H1 (cell line): Measurements from ENCODE around the gene MUC5AC.

Experiments
- CTCF ChIP-seq, 3 experiments: IDR thresholded peaks; 1 replicate in 2 of 3; 2 replicates in 1 of 3; pipeline versions ENCODE4 v1.5.1 to v1.6.1; 2011; ENCODE audit warnings: low read length in 3 of 3, mild to moderate bottlenecking in 3 of 3, inconsistent platforms in 2 of 3, low read depth in 1 of 3, moderate library complexity in 1 of 3; ENCODE audit not compliant: insufficient read depth in 1 of 3; ENCODE audit errors: control extremely low read depth in 1 of 3
- EP300 ChIP-seq, 2 experiments: IDR thresholded peaks; 1 replicate in 1 of 2; 2 replicates in 1 of 2; pipeline ENCODE4 v1.6.1; 2011 to 2012; ENCODE audit warnings: low read depth in 2 of 2, low read length in 2 of 2, mild to moderate bottlenecking in 2 of 2, borderline replicate concordance in 1 of 2, inconsistent platforms in 1 of 2, moderate library complexity in 1 of 2
- RAD21 ChIP-seq, 2 experiments: IDR thresholded peaks in 1 of 2; conservative IDR thresholded peaks in 1 of 2; 2 replicates each; pipeline ENCODE4 v1.6.1; 2011; ENCODE audit warnings: low read depth in 2 of 2, low read length in 2 of 2, improper control_type of control experiment in 1 of 2, inconsistent platforms in 1 of 2, mild to moderate bottlenecking in 1 of 2, moderate library complexity in 1 of 2

GRCh38 chr11:1201395-1202153 lies 43.8 kb downstream of the MUC5AC start:
- TF ChIP-seq RAD21 (IDR thresholded peaks at IDR 0.05 in 1 of 2, conservative IDR thresholded peaks at IDR 0.05 in 1 of 2; ENCODE audit: low read depth in 2 of 2, low read length in 2 of 2) (no peak), CTCF (IDR thresholded peaks at IDR 0.05; ENCODE audit: control extremely low read depth in 1 of 3, insufficient read depth in 1 of 3, low read depth in 1 of 3, low read length in 3 of 3) (no peak), EP300 (IDR thresholded peaks at IDR 0.05; ENCODE audit: borderline replicate concordance in 1 of 2, low read depth in 2 of 2, low read length in 2 of 2) (no peak)
